ENCODE data around the gene SREK1.
"Not testable (repeated sequence)": the region's sequence is repeated elsewhere in the genome, so short reads cannot be mapped to it uniquely, and the experiment has no call there.

SREK1 gene

DNA sequence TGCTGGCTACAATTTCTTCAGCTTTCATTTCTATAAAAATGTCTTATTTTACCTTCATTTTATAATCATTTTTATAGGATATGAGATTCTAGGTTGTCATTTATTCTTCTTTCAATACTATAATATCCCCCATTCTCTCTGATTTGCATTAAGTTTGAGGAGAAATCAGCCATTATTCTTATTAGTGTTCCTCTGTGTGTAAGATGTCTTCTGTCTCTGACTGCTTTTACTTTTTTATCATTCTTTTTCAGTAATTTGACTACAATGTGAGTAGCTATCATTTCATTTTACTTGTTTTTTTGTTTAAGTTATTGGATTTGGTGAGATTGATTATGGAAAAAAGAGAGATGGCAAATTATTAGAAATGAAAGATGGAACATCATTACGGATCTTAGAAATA is 13.6 kb upstream of the SREK1 start:
- no peaks in the 10 kb centered on the region for H3K9me3 ChIP-seq (replicated peaks; ENCODE audit: insufficient read depth, low read length)
- no peak overlapping the region for H3K27ac ChIP-seq (ENCODE audit: low read length)
- H3K9me2 ChIP-seq (replicated peaks; ENCODE audit: insufficient read depth, low read length), result no peaks in the 10 kb centered on the region

DNA sequence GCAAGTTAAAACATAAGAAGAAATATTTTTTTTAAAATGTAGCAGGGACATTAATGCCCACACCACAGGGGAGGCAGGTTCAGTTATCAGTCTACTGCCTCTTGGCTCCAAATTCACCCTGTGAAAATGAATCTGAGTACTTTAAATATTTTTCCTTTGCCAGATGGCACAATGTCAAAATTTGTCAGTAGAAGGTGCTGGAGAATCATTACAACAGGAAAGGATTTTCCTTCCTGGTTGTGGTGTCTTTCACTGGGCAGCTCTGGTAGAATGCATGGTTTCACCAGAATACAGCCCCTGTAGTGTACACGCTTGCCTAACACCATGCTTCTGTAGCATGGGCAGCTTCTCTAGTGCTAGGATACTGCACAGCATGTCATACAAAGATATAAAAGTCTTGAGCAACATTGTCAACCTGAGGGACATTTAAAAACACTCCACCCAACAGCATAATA is 9.7 kb upstream of the SREK1 start:
- H2AFZ ChIP-seq (ENCODE audit: low read length), result no peak overlapping the region
- no peak for DNase-seq
- H3K9ac ChIP-seq (ENCODE audit: low read length), result no peak overlapping the region
- TF ChIP-seq EZH2phosphoT487 (IDR thresholded peaks at IDR 0.05; ENCODE audit: low read length), result no peak
- TF ChIP-seq EZH2 (optimal IDR thresholded peaks at IDR 0.05; ENCODE audit: low read depth, low read length), result no peak
- TF ChIP-seq, protein P1, sequence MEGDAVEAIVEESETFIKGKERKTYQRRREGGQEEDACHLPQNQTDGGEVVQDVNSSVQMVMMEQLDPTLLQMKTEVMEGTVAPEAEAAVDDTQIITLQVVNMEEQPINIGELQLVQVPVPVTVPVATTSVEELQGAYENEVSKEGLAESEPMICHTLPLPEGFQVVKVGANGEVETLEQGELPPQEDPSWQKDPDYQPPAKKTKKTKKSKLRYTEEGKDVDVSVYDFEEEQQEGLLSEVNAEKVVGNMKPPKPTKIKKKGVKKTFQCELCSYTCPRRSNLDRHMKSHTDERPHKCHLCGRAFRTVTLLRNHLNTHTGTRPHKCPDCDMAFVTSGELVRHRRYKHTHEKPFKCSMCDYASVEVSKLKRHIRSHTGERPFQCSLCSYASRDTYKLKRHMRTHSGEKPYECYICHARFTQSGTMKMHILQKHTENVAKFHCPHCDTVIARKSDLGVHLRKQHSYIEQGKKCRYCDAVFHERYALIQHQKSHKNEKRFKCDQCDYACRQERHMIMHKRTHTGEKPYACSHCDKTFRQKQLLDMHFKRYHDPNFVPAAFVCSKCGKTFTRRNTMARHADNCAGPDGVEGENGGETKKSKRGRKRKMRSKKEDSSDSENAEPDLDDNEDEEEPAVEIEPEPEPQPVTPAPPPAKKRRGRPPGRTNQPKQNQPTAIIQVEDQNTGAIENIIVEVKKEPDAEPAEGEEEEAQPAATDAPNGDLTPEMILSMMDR (IDR thresholded peaks at IDR 0.05; ENCODE audit: low read length), result no peak
- no peaks in the 10 kb centered on the region for H3K9me2 ChIP-seq (replicated peaks; ENCODE audit: insufficient read depth, low read length)
- no peaks in the 10 kb centered on the region for H3K36me3 ChIP-seq (replicated peaks; ENCODE audit: insufficient read depth, low read length)
- H3F3A ChIP-seq (ENCODE audit: insufficient read depth, low read length), result no peaks in the 10 kb centered on the region
- H3K79me2 ChIP-seq (ENCODE audit: low read length), result no peaks in the 10 kb centered on the region
- no peak overlapping the region for H3K4me2 ChIP-seq (ENCODE audit: low read depth, low read length)
- no peaks in the 10 kb centered on the region for H3K27me3 ChIP-seq (replicated peaks; ENCODE audit: insufficient read depth, low read length)
- no peaks in the 10 kb centered on the region for H4K20me1 ChIP-seq (ENCODE audit: insufficient read depth, low read length)
- H3K27ac ChIP-seq (ENCODE audit: low read length), result no peak overlapping the region
- no peaks in the 10 kb centered on the region for H3K9me3 ChIP-seq (replicated peaks; ENCODE audit: insufficient read depth, low read length)
- no peaks in the 10 kb centered on the region for H3K4me1 ChIP-seq (ENCODE audit: low read length)
- H3K4me3 ChIP-seq (ENCODE audit: low read length), result no peak overlapping the region

More for the DNA sequence above, 13.6 kb upstream of the SREK1 start:
- TF ChIP-seq EZH2 (optimal IDR thresholded peaks at IDR 0.05; ENCODE audit: low read depth, low read length) (no peak), EZH2phosphoT487 (IDR thresholded peaks at IDR 0.05; ENCODE audit: low read length) (no peak)
- TF ChIP-seq, protein P1 (IDR thresholded peaks at IDR 0.05; ENCODE audit: low read length), result no peak
- H3K4me2 ChIP-seq (ENCODE audit: low read depth, low read length), result no peak overlapping the region
- no peak overlapping the region for H2AFZ ChIP-seq (ENCODE audit: low read length)
- H3K4me3 ChIP-seq (ENCODE audit: low read length), result no peak overlapping the region
- no peaks in the 10 kb centered on the region for H3K4me1 ChIP-seq (ENCODE audit: low read length)
- H3K36me3 ChIP-seq (replicated peaks; ENCODE audit: insufficient read depth, low read length), result no peaks in the 10 kb centered on the region
- no peaks in the 10 kb centered on the region for H3K27me3 ChIP-seq (replicated peaks; ENCODE audit: insufficient read depth, low read length)
- no peak for DNase-seq
- H3K79me2 ChIP-seq (ENCODE audit: low read length), result no peaks in the 10 kb centered on the region
- H3F3A ChIP-seq (ENCODE audit: insufficient read depth, low read length), result no peaks in the 10 kb centered on the region
- H3K9ac ChIP-seq (ENCODE audit: low read length), result no peak overlapping the region
- no peaks in the 10 kb centered on the region for H4K20me1 ChIP-seq (ENCODE audit: insufficient read depth, low read length)

DNA sequence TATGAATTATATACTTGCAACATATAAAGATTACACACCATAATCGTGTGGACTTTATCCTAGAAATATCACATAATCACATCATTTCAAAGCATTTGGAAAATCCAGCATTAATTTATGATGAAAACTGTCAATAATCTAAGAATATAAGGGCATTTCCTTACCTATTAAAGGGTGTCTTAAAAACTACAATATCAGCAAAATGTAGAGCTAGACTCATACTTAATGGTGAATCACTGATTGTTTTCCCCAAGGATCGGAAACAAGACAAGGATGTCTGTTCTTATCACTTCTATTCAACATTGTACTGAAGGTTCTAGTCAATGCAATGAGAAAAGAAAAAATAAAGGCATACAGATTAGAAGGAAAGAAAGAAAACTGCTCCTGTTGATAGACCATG is 8.0 kb upstream of the SREK1 start:
- DNase-seq, result no peak
- TF ChIP-seq, protein P1 (IDR thresholded peaks at IDR 0.05; ENCODE audit: low read length), result no peak
- TF ChIP-seq EZH2phosphoT487 (IDR thresholded peaks at IDR 0.05; ENCODE audit: low read length), result no peak
- TF ChIP-seq EZH2 (optimal IDR thresholded peaks at IDR 0.05; ENCODE audit: low read depth, low read length), result no peak
- Histone ChIP-seq H3K9ac (ENCODE audit: low read length) (no peak overlapping the region), H3K27me3 (replicated peaks; ENCODE audit: insufficient read depth, low read length) (no peaks in the 10 kb centered on the region), H3K4me1 (ENCODE audit: low read length) (no peaks in the 10 kb centered on the region), H3K4me3 (ENCODE audit: low read length) (no peak overlapping the region), H2AFZ (ENCODE audit: low read length) (no peak overlapping the region), H3K36me3 (replicated peaks; ENCODE audit: insufficient read depth, low read length) (no peaks in the 10 kb centered on the region), H4K20me1 (ENCODE audit: insufficient read depth, low read length) (no peaks in the 10 kb centered on the region), H3K79me2 (ENCODE audit: low read length) (no peaks in the 10 kb centered on the region), H3F3A (ENCODE audit: insufficient read depth, low read length) (no peaks in the 10 kb centered on the region), H3K27ac (ENCODE audit: low read length) (no peak overlapping the region), H3K9me3 (replicated peaks; ENCODE audit: insufficient read depth, low read length) (no peaks in the 10 kb centered on the region), H3K4me2 (ENCODE audit: low read depth, low read length) (no peak overlapping the region), H3K9me2 (replicated peaks; ENCODE audit: insufficient read depth, low read length) (no peaks in the 10 kb centered on the region)

DNA sequence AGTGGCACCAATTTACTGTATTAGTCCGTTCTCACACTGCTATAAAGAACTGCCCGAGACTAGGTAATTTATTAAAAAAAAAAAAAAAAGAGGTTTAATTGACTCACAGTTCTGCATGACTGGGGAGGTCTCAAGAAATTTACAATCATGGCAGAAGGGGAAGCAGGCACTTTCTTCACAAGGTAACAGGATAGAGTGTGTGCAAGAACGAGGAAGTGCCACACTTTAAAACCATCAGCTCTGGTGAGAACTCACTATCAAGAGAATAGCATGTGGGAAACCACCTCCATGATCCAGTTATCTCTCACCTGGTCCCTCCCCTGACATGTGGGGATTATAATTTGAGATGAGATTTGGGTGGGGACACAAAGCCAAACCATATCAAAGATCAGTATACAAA is 7.2 kb upstream of the SREK1 start:
- not testable (repeated sequence) for H3K27me3 ChIP-seq (replicated peaks; ENCODE audit: insufficient read depth, low read length); H3F3A ChIP-seq (ENCODE audit: insufficient read depth, low read length); H3K36me3 ChIP-seq (replicated peaks; ENCODE audit: insufficient read depth, low read length); H4K20me1 ChIP-seq (ENCODE audit: insufficient read depth, low read length); H3K79me2 ChIP-seq (ENCODE audit: low read length); H3K4me3 ChIP-seq (ENCODE audit: low read length); H3K9me3 ChIP-seq (replicated peaks; ENCODE audit: insufficient read depth, low read length); H3K4me2 ChIP-seq (ENCODE audit: low read depth, low read length); H3K9me2 ChIP-seq (replicated peaks; ENCODE audit: insufficient read depth, low read length); H3K27ac ChIP-seq (ENCODE audit: low read length); H2AFZ ChIP-seq (ENCODE audit: low read length); H3K9ac ChIP-seq (ENCODE audit: low read length); DNase-seq; H3K4me1 ChIP-seq (ENCODE audit: low read length)
